Heart left ventricle (tissue), 16 donors: Measurements from ENCODE around the gene RPA1. TPM values are rescaled to one million over a fixed set of nuclear protein-coding genes. Genes with fewer than 3 reads are reported as not detected.

ENCODE experiments used
- ATAC-seq, 4 donors: fragments of 200-7000 bp; cut with Tn5 transposase; one replicate each; pipeline ENCODE4 v1.9.1; 2020 to 2022; ENCODE audit warnings: moderate library complexity in 4 of 4, mild to moderate bottlenecking in 3 of 4, moderate number of reproducible peaks in 1 of 4
- DNase-seq, 5 donors: peaks; one replicate each; pipeline ENCODE4 v3.0.0-alpha.2; 2020
- H3K27ac ChIP-seq, 12 donors: fragments of 200-600 bp; sonication (generic) in 4 of 12; one replicate each; pipeline versions ENCODE4 v1.5.0 to v1.8.0; 2016 to 2022; ENCODE audit warnings: mild to moderate bottlenecking in 2 of 12
- H3K27me3 ChIP-seq, 9 donors: fragments of 200-600 bp; sonication (generic) in 2 of 9; one replicate each; pipeline versions ENCODE4 v1.5.1 to v1.8.0; 2016 to 2022; ENCODE audit warnings: mild to moderate bottlenecking in 3 of 9
- H3K36me3 ChIP-seq, 9 donors: fragments of 200-600 bp; sonication (generic) in 2 of 9; one replicate each; pipeline versions ENCODE4 v1.5.0 to v1.8.0; 2018 to 2022; ENCODE audit warnings: mild to moderate bottlenecking in 2 of 9
- H3K4me1 ChIP-seq, 12 donors: fragments of 200-600 bp; sonication (generic) in 4 of 12; one replicate each; pipeline versions ENCODE4 v1.5.0 to v1.8.0; 2016 to 2022; ENCODE audit warnings: mild to moderate bottlenecking in 3 of 12
- H3K4me3 ChIP-seq, 12 donors: fragments of 200-600 bp; sonication (generic) in 4 of 12; one replicate each; pipeline versions ENCODE4 v1.5.0 to v1.8.0; 2017 to 2022; ENCODE audit warnings: mild to moderate bottlenecking in 9 of 12, moderate library complexity in 4 of 12
- H3K9me3 ChIP-seq, 12 donors: fragments of 200-600 bp; sonication (generic) in 4 of 12; one replicate each; pipeline versions ENCODE4 v1.5.0 to v1.8.0; 2016 to 2022; ENCODE audit warnings: mild to moderate bottlenecking in 1 of 12
- POLR2A ChIP-seq, 2 donors: fragments of 450-650 bp; IDR thresholded peaks; one replicate each; pipeline ENCODE4 v1.6.1; 2017; ENCODE audit warnings: antibody characterized with exemption in 2 of 2, mild to moderate bottlenecking in 2 of 2, moderate library complexity in 2 of 2
- whole genome bisulfite sequencing, 4 donors: extraction: QIAGEN DNeasy Blood & Tissue Kit in 2 of 4; methylation state at CpG; one replicate each; pipeline versions ENCODE4 v1.1.5 to v1.1.7; 2013 to 2018; 5-methylcytosine and 5-hydroxymethylcytosine counted together
- intact Hi-C, 10 donors: fragments of 100-400 bp; cut with DNase I; formaldehyde crosslinking; loops; one replicate each; pipeline versions ENCODE4 v1.11.1 to v1.14.2; 2022
- long read RNA-seq, 3 donors: library from polyadenylated mRNA; unstranded; transcript quantifications; one replicate each; pipeline ENCODE4 v2.0.0, GENCODE V29; 2020 to 2021
- polyA plus RNA-seq, 2 donors: library from polyadenylated mRNA; stranded (reverse); fragments of 200-250 nt; gene quantifications; one replicate each; pipeline ENCODE4 v1.2.3, GENCODE V29; 2013
- total RNA-seq, 9 donors: library from RNA; depleted of rRNA in 2 of 9; stranded (reverse); fragments of >200 nt in 2 of 9; fragmentation: NEBNext Ultra II Directional in 3 of 9; extraction: Animal tissue kit (Norgen Biotek cat#: 25700) in 3 of 9; gene quantifications; one replicate each; pipeline versions ENCODE4 v1.1.0 to v1.2.4, GENCODE V29; 2016 to 2023
- TF ChIP-seq, protein P1 (sequence below), 12 donors: fragments of 200-600 bp; sonication (generic) in 4 of 12; IDR thresholded peaks; one replicate each; pipeline versions ENCODE4 v1.5.0 to v1.8.0; 2018 to 2022; ENCODE audit warnings: antibody characterized with exemption in 12 of 12, mild to moderate bottlenecking in 5 of 12
- donor health status: ischemic (EF 13 %, LVEDD 7.1; RV severe dilation, severe dysfunction).
- donor health status: healthy with polysubstance abuse.
- donor health status: DM: no; HTN: yes; CAD: no.
- donor health status: DM: no; HTN: no; CAD: no.
- donor health status: ischemic (EF 25% LVEDD 6.9; RV normal size, moderate dysfunction).
- donor health status: ischemic (EF 25% LVEDD 5.7; RV mildly dilated, moderate dysfunction).
- donor health status: healthy.
- donor health status: DM: yes; HTN: yes; CAD: no.
- donor health status: ischemic (EF 35%, LVEDD 5.7; RV mildly dilated, moderate dysfunction).
- donor health status: nonischemic (EF 11% LVEDD 7.7; RV severe dilation, severe dysfunction).
- donor health status: DM: yes; HTN: yes; CAD: no.
- donor health status: PGD.
- donor health status: ischemic (EF 29% LVEDD 5.4; RV normal size, mild dysfunction).
- donor health status: nonischemic (EF 23%, LVEDD 6.1; RV moderate dilation, normal function).

Gene RPA1
- 10 to 100 TPM; 20.1 to 87.4 (median 64.6) TPM for total RNA-seq
- polyA plus RNA-seq, result 10 to 100 TPM; 10.4 to 35.0 TPM
- long read RNA-seq, donor 1, full-length matches to known transcripts, result 84 of 110 reads
- long read RNA-seq, donor 1, partial matches to known transcripts, result 19 of 110 reads
- long read RNA-seq, donor 1, other reads (novel, unspliced or antisense), result 7 of 110 reads
- long read RNA-seq, donor 2, full-length matches to known transcripts, result 271 of 321 reads
- long read RNA-seq, donor 2, partial matches to known transcripts, result 35 of 321 reads
- long read RNA-seq, donor 2, other reads (novel, unspliced or antisense), result 15 of 321 reads
- long read RNA-seq, donor 3, full-length matches to known transcripts, result 51 of 61 reads
- long read RNA-seq, donor 3, partial matches to known transcripts, result 4 of 61 reads
- long read RNA-seq, donor 3, other reads (novel, unspliced or antisense), result 6 of 61 reads

DNA sequence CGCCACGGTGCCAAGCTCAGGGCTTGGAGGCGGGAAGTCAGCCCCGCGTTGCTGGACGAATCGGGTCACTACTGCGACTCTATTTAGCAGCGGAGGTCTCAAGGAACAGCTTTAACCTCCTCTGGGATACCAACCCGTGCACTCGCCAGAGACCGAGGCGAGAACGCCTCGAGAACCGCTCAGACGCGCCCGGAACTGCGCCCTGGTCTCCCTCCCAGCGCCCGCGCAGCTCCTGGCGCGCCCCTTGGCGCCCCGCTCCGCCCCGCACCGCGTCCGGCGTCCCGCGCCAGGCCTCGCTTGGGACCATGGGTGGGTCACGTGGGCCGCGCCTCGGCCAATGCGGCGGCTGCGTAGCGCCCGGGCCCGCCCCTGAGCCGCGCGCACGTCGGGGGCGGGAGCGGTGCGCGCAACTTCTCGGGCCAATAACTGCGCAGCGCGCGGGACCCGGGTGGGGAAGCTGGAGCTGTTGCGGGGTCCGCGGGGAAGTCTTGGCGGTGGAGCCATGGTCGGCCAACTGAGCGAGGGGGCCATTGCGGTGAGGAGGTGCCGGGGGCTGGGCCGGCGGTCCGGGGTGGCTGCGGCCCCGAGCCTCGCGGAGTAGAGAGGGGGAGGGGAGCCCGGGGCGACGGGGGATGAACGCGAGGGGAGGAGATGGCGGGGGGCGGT is at the start of gene RPA1, which contains the start of gene SMYD4:
Gene RPA1, plus strand, starts transcription at position 414 of the 666 bp plus-strand sequence. Its CDS starts 89 bp downstream, at position 503.
Gene SMYD4, minus strand, starts transcription at position 311 of the 666 bp plus-strand sequence. CDS start 1,908 bp downstream, outside the sequence.
- peaks cover 0 to 42% (median 14%) of the 10 kb centered on the region in 12 donors for H3K4me1 ChIP-seq
- H3K27me3 ChIP-seq, result no peaks in the 10 kb centered on the region
- DNase-seq, result peak; percentile 89 to 94 (median 91)
- peaks cover 0 to 47% (median 34%) of the 10 kb centered on the region in 9 donors for H3K36me3 ChIP-seq
- intact Hi-C loops, result no loop called here
- peak within 1 kb of the TSS in 11 of 12 donors; percentile 75 to 91 (median 87) for H3K27ac ChIP-seq
- peak; percentile 55 to 77 for TF ChIP-seq POLR2A (IDR thresholded peaks at IDR 0.05)
- TF ChIP-seq, protein P1, sequence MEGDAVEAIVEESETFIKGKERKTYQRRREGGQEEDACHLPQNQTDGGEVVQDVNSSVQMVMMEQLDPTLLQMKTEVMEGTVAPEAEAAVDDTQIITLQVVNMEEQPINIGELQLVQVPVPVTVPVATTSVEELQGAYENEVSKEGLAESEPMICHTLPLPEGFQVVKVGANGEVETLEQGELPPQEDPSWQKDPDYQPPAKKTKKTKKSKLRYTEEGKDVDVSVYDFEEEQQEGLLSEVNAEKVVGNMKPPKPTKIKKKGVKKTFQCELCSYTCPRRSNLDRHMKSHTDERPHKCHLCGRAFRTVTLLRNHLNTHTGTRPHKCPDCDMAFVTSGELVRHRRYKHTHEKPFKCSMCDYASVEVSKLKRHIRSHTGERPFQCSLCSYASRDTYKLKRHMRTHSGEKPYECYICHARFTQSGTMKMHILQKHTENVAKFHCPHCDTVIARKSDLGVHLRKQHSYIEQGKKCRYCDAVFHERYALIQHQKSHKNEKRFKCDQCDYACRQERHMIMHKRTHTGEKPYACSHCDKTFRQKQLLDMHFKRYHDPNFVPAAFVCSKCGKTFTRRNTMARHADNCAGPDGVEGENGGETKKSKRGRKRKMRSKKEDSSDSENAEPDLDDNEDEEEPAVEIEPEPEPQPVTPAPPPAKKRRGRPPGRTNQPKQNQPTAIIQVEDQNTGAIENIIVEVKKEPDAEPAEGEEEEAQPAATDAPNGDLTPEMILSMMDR (IDR thresholded peaks at IDR 0.05), result no peak
- peak; percentile 98 to 100 (median 100) for ATAC-seq
- peak within 1 kb of the TSS; percentile 46 to 97 (median 82) for H3K4me3 ChIP-seq
- 0 to 1% (median 1%) methylated on average over 14 to 83 of the region's 83 CpGs for WGBS, 4 donors
- no peaks in the 10 kb centered on the region for H3K9me3 ChIP-seq

DNA sequence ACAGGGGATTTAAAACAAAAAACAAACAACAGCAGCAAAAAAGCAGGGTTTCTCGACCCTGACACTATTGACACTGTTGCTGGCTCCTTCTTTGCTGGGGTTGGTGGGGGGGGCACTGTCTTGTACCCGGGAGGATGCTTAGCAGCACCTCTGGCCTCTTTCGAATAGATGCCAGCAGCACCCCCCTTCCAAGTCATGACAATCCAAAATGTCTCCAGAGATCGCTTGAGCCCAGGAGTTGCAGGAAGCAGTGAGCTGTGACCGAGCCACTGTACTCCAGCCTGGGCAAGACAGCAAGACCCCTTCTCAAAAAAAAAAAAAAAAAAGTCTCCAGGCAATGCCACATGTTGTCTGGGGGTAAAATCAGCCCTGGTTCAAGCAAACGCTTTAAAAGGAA is 47.6 kb upstream of the RPA1 start:
- H3K4me3 ChIP-seq, result peak overlapping the region in 4 of 12 donors; percentile 0 to 43 (median 24)
- H3K9me3 ChIP-seq, result no peaks in the 10 kb centered on the region
- H3K4me1 ChIP-seq, result peaks cover 5 to 75% (median 50%) of the 10 kb centered on the region in 12 donors
- H3K27ac ChIP-seq, result peak overlapping the region; percentile 67 to 97 (median 92)
- no peak for DNase-seq
- TF ChIP-seq, protein P1 (IDR thresholded peaks at IDR 0.05), result no peak
- no peak for TF ChIP-seq POLR2A (IDR thresholded peaks at IDR 0.05)
- intact Hi-C loops, result loop anchor here in 8 of 10 donors (2.0 to 10.0 kb wide), 7 partner anchors 57 to 117 kb away; partner anchors contain the start of gene WDR81 (in 5 of the 8)
- 60 to 74% (median 67%) methylated on average over 6 of the region's 6 CpGs for WGBS, 4 donors
- H3K36me3 ChIP-seq, result peaks cover 0 to 40% (median 28%) of the 10 kb centered on the region in 9 donors
- H3K27me3 ChIP-seq, result no peaks in the 10 kb centered on the region
- no peak for ATAC-seq

DNA sequence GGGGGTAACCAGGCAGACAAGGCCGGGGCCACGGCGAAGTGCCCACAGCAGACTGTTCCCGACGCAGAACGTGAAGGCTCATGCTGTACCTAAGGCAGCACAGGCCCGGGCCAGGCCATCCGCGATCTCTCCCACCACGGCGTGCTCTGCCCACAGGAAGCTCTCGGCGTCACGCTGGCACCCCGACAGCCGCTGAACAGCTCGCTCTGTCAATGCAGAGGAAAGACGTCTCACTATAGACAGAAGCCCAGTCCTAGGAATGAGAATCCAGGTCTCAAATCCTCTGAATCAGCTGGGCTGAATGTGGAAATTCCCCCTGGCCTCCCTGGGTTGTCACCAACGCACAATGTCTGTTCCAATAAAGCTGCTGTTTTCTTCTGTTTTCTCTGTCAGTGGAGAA is 46.5 kb upstream of the RPA1 start:
- H3K4me1 ChIP-seq, result peaks cover 5 to 86% (median 60%) of the 10 kb centered on the region in 12 donors
- intact Hi-C loops, result loop anchor here in 8 of 10 donors (2.0 to 10.0 kb wide), 7 partner anchors 58 to 118 kb away; partner anchors contain the start of gene WDR81 (in 5 of the 8)
- 79 to 86% (median 84%) methylated on average over 19 of the region's 19 CpGs for WGBS, 4 donors
- no peaks in the 10 kb centered on the region for H3K27me3 ChIP-seq
- H3K4me3 ChIP-seq, result peak overlapping the region in 9 of 12 donors; percentile 8 to 43 (median 19)
- H3K36me3 ChIP-seq, result peaks cover 0 to 31% (median 18%) of the 10 kb centered on the region in 9 donors
- peak overlapping the region; percentile 83 to 97 (median 92) for H3K27ac ChIP-seq
- no peaks in the 10 kb centered on the region for H3K9me3 ChIP-seq
- peak in 2 of 5 donors; percentile 45 to 57 for DNase-seq
- peak in 1 of 4 donors; percentile 1 for ATAC-seq
- TF ChIP-seq, protein P1 (IDR thresholded peaks at IDR 0.05), result no peak
- no peak for TF ChIP-seq POLR2A (IDR thresholded peaks at IDR 0.05)
